ENCODE results near the gene RAPGEF4. TPM values are rescaled to one million over a fixed set of nuclear protein-coding genes. Genes with fewer than 3 reads are reported as not detected.

Gene RAPGEF4
- total RNA-seq, 1 experiment from 2014 or later = 1.4 TPM

GRCh38 chr2:172922306-172922705 lies 186.7 kb downstream of the RAPGEF4 start:
- H3K27me3 Mint-ChIP-seq (ENCODE audit: low read depth) = peaks cover 1% of the 10 kb centered on the region; the same call in 1 of the 2 replicates
- peaks cover 4 to 6% of the 10 kb centered on the region in 2 experiments; a peak in 2 of 4 replicates for H3K4me1 Mint-ChIP-seq

More at GRCh38 chr2:172922306-172922705, 186.7 kb downstream of the RAPGEF4 start:
- Histone ChIP-seq H3K27ac (ENCODE audit: insufficient read length, low read depth, low read length) (no peak overlapping the region), H3K14ac (ENCODE audit: insufficient read depth, low read length) (no peak overlapping the region), H2BK20ac (ENCODE audit: low read depth, low read length, poor library complexity, severe bottlenecking) (no peak overlapping the region), H3K27me3 (ENCODE audit: insufficient read depth, low read length) (no peaks in the 10 kb centered on the region), H3K4ac (ENCODE audit: low read depth, low read length) (no peak overlapping the region), H3T11ph (ENCODE audit: low read length) (no peak overlapping the region), H2AFZ (ENCODE audit: low read length) (no peak overlapping the region), H2BK15ac (ENCODE audit: low read depth, low read length) (no peak overlapping the region), H3K18ac (ENCODE audit: insufficient read length, low read depth, low read length) (no peak overlapping the region), H3K4me2 (ENCODE audit: insufficient read depth, insufficient read length, low read length) (no peak overlapping the region), H2BK120ac (ENCODE audit: low read depth, low read length, poor library complexity, severe bottlenecking) (no peak overlapping the region), H3K23ac (ENCODE audit: insufficient read length, low read depth, low read length) (no peak overlapping the region), H4K8ac (replicated peaks; ENCODE audit: insufficient read length, low read depth, low read length) (no peak overlapping the region), H4K91ac (ENCODE audit: insufficient read length, low read depth, low read length) (no peak overlapping the region), H3K56ac (ENCODE audit: insufficient read length, low read depth, low read length) (no peak overlapping the region), H3K23me2 (ENCODE audit: insufficient read length, low read depth, low read length, poor library complexity, severe bottlenecking) (no peaks in the 10 kb centered on the region), H3K4me1 (ENCODE audit: insufficient read depth, low read length) (no peaks in the 10 kb centered on the region; the same call in 1 of the 2 replicates), H2BK5ac (ENCODE audit: insufficient read length, low read length) (no peak overlapping the region), H2AK5ac (ENCODE audit: insufficient read length, low read length) (no peak overlapping the region), H3K79me2 (ENCODE audit: insufficient read depth, low read length) (no peaks in the 10 kb centered on the region), H3K79me1 (ENCODE audit: insufficient read depth, low read depth, low read length, poor library complexity, severe bottlenecking) (no peaks in the 10 kb centered on the region), H3K9me3 (ENCODE audit: control insufficient read depth, low read depth, low read length) (no peaks in the 10 kb centered on the region), H3K9ac (ENCODE audit: extremely low read depth, insufficient read length, low read length) (no peak overlapping the region), H4K20me1 (ENCODE audit: control insufficient read depth, insufficient read depth, insufficient read length) (no peaks in the 10 kb centered on the region), H4K5ac (ENCODE audit: insufficient read length, low read depth, low read length) (no peak overlapping the region), H2BK12ac (ENCODE audit: insufficient read length, low read depth, low read length) (no peak overlapping the region)
- H3K36me3 Mint-ChIP-seq (ENCODE audit: insufficient read depth in 1 of 3, low read depth in 3 of 3) = no peaks in the 10 kb centered on the region
- no CpG with 5 or more reads among the region's 2 CpGs for WGBS (ENCODE audit: extremely low coverage, insufficient read length, low lambda C conversion rate)
- no peak overlapping the region for H3K4me3 Mint-ChIP-seq
- TF ChIP-seq, protein P1, sequence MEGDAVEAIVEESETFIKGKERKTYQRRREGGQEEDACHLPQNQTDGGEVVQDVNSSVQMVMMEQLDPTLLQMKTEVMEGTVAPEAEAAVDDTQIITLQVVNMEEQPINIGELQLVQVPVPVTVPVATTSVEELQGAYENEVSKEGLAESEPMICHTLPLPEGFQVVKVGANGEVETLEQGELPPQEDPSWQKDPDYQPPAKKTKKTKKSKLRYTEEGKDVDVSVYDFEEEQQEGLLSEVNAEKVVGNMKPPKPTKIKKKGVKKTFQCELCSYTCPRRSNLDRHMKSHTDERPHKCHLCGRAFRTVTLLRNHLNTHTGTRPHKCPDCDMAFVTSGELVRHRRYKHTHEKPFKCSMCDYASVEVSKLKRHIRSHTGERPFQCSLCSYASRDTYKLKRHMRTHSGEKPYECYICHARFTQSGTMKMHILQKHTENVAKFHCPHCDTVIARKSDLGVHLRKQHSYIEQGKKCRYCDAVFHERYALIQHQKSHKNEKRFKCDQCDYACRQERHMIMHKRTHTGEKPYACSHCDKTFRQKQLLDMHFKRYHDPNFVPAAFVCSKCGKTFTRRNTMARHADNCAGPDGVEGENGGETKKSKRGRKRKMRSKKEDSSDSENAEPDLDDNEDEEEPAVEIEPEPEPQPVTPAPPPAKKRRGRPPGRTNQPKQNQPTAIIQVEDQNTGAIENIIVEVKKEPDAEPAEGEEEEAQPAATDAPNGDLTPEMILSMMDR (conservative IDR thresholded peaks at IDR 0.05) = no peak
- no peak overlapping the region for H3K27ac Mint-ChIP-seq
- no peak for DNase-seq
- no peaks in the 10 kb centered on the region; a peak in 1 of 5 replicates for H3K9me3 Mint-ChIP-seq
